Activated naive CD4-positive, alpha-beta T cell treated with anti-CD3 and anti-CD28 coated beads, Interleukin-2, amount 10 ng/mL, durations not matched to agents 7 days and 5 days (primary cell): Measurements from ENCODE around the gene FCRL5.

ENCODE experiments used
- CTCF ChIA-PET: fragments of 350-600 bp; sonication (Branson Sonifier 250); formaldehyde crosslinking; loops from one replicate; lab custom pipeline; 2021; ENCODE audit warnings: antibody characterized with exemption; lab: Charles Lee
- DNase-seq: peaks from one replicate; pipeline ENCODE4 v3.0.0-alpha.2; 2020
- H3K27ac Mint-ChIP-seq: one replicate; pipeline ENCODE4 v1.8.0; 2021; ENCODE audit warnings: mild to moderate bottlenecking, moderate library complexity, mixed read lengths
- H3K27me3 Mint-ChIP-seq: one replicate; pipeline ENCODE4 v1.8.0; 2021; ENCODE audit warnings: mild to moderate bottlenecking, mixed read lengths
- H3K36me3 Mint-ChIP-seq: one replicate; pipeline ENCODE4 v1.8.0; 2021; ENCODE audit warnings: mixed read lengths
- H3K4me1 Mint-ChIP-seq: one replicate; pipeline ENCODE4 v1.8.0; 2021; ENCODE audit warnings: mixed read lengths
- H3K4me3 Mint-ChIP-seq: one replicate; pipeline ENCODE4 v1.8.0; 2021; ENCODE audit warnings: mild to moderate bottlenecking, moderate library complexity, mixed read lengths
- H3K9me3 Mint-ChIP-seq: one replicate; pipeline ENCODE4 v1.8.0; 2021; ENCODE audit warnings: mixed read lengths

FCRL5 gene

DNA sequence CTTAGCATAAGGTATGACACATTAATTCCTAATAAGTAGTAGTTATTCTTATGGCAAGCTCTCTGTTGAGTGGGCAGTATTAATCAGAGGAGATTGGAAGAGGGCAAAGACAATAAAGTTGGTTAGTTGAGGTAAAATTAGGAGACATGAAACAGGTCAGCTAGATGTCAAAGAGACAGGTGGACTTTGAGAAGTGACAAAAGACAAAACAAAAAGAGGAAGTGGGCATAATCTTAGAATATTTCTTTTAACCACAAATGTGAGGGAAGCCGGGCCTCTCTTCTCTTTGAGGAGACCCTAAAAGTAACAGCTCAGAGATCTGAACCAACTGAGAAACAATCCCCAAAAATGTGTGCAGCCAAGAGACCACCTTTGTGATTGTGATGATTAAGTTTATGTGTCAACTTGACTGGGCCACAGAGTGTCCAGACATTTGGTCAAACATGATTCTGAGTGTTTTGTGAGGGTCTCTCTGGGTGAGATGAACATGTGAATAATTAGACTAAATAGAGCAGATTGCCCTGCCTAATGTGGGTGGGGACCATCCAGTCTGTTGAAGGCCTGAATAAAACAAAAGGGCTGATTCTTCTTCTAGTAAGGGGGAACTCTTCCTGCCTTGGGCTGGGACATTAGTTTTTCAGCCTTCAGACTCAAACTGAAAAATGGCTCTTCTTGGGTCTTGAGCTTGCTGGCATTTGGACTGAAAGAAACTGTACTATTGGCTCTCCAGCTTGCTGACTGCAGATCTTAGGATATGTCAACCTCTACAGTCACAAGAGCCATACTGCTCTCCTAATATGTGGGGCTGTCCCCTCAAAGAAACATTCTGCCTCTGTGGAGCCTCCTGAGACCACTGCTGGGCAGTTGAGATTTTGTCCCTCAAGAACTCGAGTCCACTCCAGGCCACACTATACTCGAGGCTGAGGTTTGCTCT, 40.0 kb downstream of the FCRL5 start:
- Mint-ChIP-seq H3K9me3 (no peaks in the 10 kb centered on the region), H3K27me3 (peaks cover 6% of the 10 kb centered on the region), H3K27ac (no peak overlapping the region), H3K36me3 (no peaks in the 10 kb centered on the region), H3K4me3 (no peak overlapping the region), H3K4me1 (peaks cover 3% of the 10 kb centered on the region)
- CTCF ChIA-PET, result interaction anchor here (0.6 to 1.3 kb wide), 2 partner anchors 48 to 133 kb away, joined by 3 to 4 read pairs; no protein-coding TSS in a partner anchor
- no peak for DNase-seq

DNA sequence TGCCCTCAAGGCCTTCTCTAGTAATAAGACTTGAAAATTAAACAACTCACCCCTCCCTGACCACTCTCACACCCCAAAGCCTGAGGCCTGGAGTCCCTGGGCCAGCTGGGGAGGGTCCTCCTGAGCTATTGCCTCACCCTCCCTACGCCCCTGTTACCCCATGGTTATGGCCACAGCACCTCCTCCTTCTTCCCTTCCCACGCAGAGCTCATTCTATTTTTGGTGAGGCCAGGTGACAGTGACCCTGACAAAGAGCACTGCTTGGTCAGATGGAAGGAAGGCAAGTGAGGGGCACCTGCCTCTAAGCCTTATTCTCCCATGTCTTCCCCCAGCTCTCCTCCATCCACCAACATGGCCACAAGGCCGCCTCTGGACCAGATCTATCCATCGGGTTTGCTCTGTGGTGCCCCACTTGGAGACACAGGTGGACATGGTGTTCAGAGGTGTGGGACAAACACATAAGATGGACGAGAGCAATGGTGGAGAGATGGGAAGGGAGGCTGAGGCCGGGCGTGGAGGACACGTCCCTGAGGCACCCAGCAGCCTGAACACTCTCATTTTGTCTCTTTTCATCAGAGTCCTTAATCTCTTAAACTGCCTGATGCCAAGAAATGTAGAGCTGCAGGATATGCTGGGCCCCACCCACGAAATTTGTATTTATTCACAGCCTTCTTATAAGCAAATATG, 42.6 kb downstream of the FCRL5 start:
- Mint-ChIP-seq H3K4me3 (no peak overlapping the region), H3K4me1 (peaks cover 3% of the 10 kb centered on the region), H3K36me3 (no peaks in the 10 kb centered on the region), H3K9me3 (no peaks in the 10 kb centered on the region), H3K27me3 (peaks cover 13% of the 10 kb centered on the region), H3K27ac (no peak overlapping the region)
- DNase-seq, result no peak
- CTCF ChIA-PET, result interaction anchor here (0.7 to 1.6 kb wide), 3 partner anchors 9 to 322 kb away, joined by 3 to 5 read pairs (median 3); no protein-coding TSS in a partner anchor

GRCh38 chr1:157505481-157506272, 46.6 kb downstream of the FCRL5 start:
- peaks cover 15% of the 10 kb centered on the region for H3K27me3 Mint-ChIP-seq
- no peaks in the 10 kb centered on the region for H3K36me3 Mint-ChIP-seq
- CTCF ChIA-PET, result interaction anchor here (0.6 to 1.8 kb wide), 8 partner anchors 10 to 299 kb away, joined by 3 to 11 read pairs (median 4); no protein-coding TSS in a partner anchor
- H3K27ac Mint-ChIP-seq, result no peak overlapping the region
- H3K4me3 Mint-ChIP-seq, result no peak overlapping the region
- H3K4me1 Mint-ChIP-seq, result no peaks in the 10 kb centered on the region
- no peaks in the 10 kb centered on the region for H3K9me3 Mint-ChIP-seq
- peak; percentile 47 for DNase-seq

DNA sequence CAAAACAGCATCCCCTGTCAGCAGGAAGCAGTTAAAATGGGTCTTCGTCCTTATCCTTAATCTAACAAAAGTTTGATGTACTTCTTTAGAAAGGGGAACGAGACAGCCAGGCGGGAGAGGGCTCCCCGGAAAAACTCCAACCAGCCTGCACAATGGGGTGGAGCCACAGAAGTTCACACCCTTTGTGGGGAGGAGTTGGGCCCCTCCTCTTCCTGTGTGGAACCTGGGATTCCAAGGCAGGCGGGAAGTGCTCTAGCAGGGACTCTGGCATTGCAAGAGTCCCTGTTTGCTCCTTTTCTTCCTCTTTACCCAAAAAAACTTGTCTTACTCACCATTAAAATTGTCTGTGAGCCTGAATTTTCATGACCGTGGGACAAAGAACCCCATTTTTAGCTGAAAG, 47.7 kb downstream of the FCRL5 start:
- Mint-ChIP-seq H3K27ac (no peak overlapping the region), H3K4me3 (no peak overlapping the region), H3K4me1 (no peaks in the 10 kb centered on the region), H3K36me3 (no peaks in the 10 kb centered on the region), H3K27me3 (peaks cover 13% of the 10 kb centered on the region), H3K9me3 (no peaks in the 10 kb centered on the region)
- DNase-seq, result no peak
- CTCF ChIA-PET, result interaction anchor here (0.7 to 1.8 kb wide), 3 partner anchors 9 to 349 kb away, joined by 3 to 11 read pairs (median 4); no protein-coding TSS in a partner anchor

GRCh38 chr1:157499521-157499920, 52.8 kb downstream of the FCRL5 start:
- H3K27me3 Mint-ChIP-seq, result peaks cover 15% of the 10 kb centered on the region

GRCh38 chr1:157498736-157499090, 53.6 kb downstream of the FCRL5 start:
- DNase-seq, result no peak
- H3K36me3 Mint-ChIP-seq, result no peaks in the 10 kb centered on the region
- H3K4me3 Mint-ChIP-seq, result no peak overlapping the region
- H3K9me3 Mint-ChIP-seq, result no peaks in the 10 kb centered on the region
- no peak overlapping the region for H3K27ac Mint-ChIP-seq
- CTCF ChIA-PET, result interaction anchor here (1.7 kb wide), 1 partner anchor 302 kb away, joined by 4 read pairs; no protein-coding TSS in a partner anchor
- no peaks in the 10 kb centered on the region for H3K4me1 Mint-ChIP-seq
- peaks cover 22% of the 10 kb centered on the region for H3K27me3 Mint-ChIP-seq

More at GRCh38 chr1:157499521-157499920, 52.8 kb downstream of the FCRL5 start:
- Mint-ChIP-seq H3K9me3 (no peaks in the 10 kb centered on the region), H3K36me3 (no peaks in the 10 kb centered on the region), H3K4me1 (no peaks in the 10 kb centered on the region), H3K27ac (no peak overlapping the region), H3K4me3 (no peak overlapping the region)
- CTCF ChIA-PET, result interaction anchor here (1.7 kb wide), 1 partner anchor 303 kb away, joined by 4 read pairs; no protein-coding TSS in a partner anchor
- no peak for DNase-seq

DNA sequence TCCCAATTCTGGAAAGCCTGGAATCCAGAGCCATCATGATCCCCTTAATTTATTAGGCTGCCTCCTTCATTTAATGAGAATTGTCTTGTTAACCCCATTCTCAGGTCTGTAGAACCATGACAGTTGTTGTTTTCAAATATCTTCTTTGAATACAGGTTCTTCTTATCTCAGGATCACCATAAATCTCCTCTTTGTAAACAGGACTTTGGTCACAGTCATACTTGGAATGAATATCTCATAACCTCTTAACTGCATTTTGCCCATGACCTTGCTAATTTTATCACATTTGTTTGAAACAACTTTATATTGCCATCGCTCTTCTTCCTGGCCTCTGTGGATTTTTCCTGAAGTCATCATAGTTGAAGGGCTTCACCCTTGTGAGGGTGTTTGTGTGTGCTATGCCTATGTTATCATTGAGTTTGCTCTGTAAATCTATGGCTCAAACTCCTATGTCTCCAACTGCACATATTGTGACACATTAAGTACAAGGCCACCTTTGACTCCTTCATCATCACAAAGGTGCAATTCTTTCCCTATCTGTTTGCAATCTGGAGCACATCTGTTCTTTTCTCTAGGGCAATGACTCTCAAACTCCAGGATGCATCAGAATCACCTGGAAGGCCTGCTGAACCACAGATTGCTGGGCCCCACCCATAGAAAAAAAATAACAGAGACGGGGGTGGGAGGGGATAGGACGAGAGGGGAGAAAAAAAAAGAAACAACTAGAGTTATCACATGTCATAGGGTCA, 54.2 kb downstream of the FCRL5 start:
- H3K27me3 Mint-ChIP-seq, result peaks cover 24% of the 10 kb centered on the region
- CTCF ChIA-PET, result no interaction called here
- no peak overlapping the region for H3K27ac Mint-ChIP-seq
- H3K4me3 Mint-ChIP-seq, result no peak overlapping the region
- DNase-seq, result no peak
- no peaks in the 10 kb centered on the region for H3K36me3 Mint-ChIP-seq
- no peaks in the 10 kb centered on the region for H3K4me1 Mint-ChIP-seq
- no peaks in the 10 kb centered on the region for H3K9me3 Mint-ChIP-seq

GRCh38 chr1:157497284-157497683, 55.0 kb downstream of the FCRL5 start:
- no peak for DNase-seq
- CTCF ChIA-PET, result interaction anchor here (2.1 to 3.0 kb wide), 2 partner anchors 12 to 126 kb away, joined by 5 to 14 read pairs; no protein-coding TSS in a partner anchor
- H3K4me3 Mint-ChIP-seq, result no peak overlapping the region
- H3K4me1 Mint-ChIP-seq, result no peaks in the 10 kb centered on the region
- no peaks in the 10 kb centered on the region for H3K9me3 Mint-ChIP-seq
- peaks cover 24% of the 10 kb centered on the region for H3K27me3 Mint-ChIP-seq
- no peak overlapping the region for H3K27ac Mint-ChIP-seq
- H3K36me3 Mint-ChIP-seq, result no peaks in the 10 kb centered on the region

DNA sequence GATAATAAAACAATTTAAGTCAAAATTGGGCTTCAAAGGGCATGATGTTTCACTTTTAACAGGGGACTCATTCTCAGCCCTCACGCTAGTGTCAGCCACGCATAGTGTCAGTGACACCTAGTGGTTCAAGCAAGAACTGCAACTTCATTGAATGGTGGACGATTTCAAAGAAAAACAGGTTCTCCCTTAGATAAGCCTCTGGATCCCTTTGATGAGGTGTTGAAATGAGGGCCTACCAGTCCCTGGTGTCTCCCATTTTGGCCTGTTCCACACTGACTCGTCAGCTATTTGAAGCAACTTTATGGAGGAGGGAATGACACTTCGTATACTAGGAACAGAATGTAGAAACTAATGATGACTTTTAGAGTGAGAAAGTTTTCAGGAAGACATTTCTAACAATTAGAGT, 56.2 kb downstream of the FCRL5 start:
- H3K9me3 Mint-ChIP-seq, result no peaks in the 10 kb centered on the region
- CTCF ChIA-PET, result interaction anchor here (1.3 to 3.0 kb wide), 7 partner anchors 9 to 340 kb away, joined by 3 to 14 read pairs (median 6); no protein-coding TSS in a partner anchor
- no peak overlapping the region for H3K4me3 Mint-ChIP-seq
- no peaks in the 10 kb centered on the region for H3K4me1 Mint-ChIP-seq
- peak; percentile 49 for DNase-seq
- no peaks in the 10 kb centered on the region for H3K36me3 Mint-ChIP-seq
- H3K27me3 Mint-ChIP-seq, result peaks cover 29% of the 10 kb centered on the region
- no peak overlapping the region for H3K27ac Mint-ChIP-seq

- no peaks in the 10 kb centered on the region for H3K4me1 Mint-ChIP-seq
- H3K4me3 Mint-ChIP-seq, result no peak overlapping the region
- DNase-seq, result no peak
- no peaks in the 10 kb centered on the region for H3K36me3 Mint-ChIP-seq
- H3K27me3 Mint-ChIP-seq, result peaks cover 35% of the 10 kb centered on the region
- H3K9me3 Mint-ChIP-seq, result no peaks in the 10 kb centered on the region
- no peak overlapping the region for H3K27ac Mint-ChIP-seq
- CTCF ChIA-PET, result interaction anchor here (0.9 to 3.0 kb wide), 15 partner anchors 10 to 339 kb away, joined by 3 to 14 read pairs (median 5); no protein-coding TSS in a partner anchor
These were observed 57.0 kb downstream of the FCRL5 start for GRCh38 chr1:157495285-157495684.

- H3K27ac Mint-ChIP-seq, result no peak overlapping the region
- no peaks in the 10 kb centered on the region for H3K36me3 Mint-ChIP-seq
- peaks cover 31% of the 10 kb centered on the region for H3K27me3 Mint-ChIP-seq
- no peak for DNase-seq
- H3K4me3 Mint-ChIP-seq, result no peak overlapping the region
- no peaks in the 10 kb centered on the region for H3K4me1 Mint-ChIP-seq
- H3K9me3 Mint-ChIP-seq, result no peaks in the 10 kb centered on the region
- CTCF ChIA-PET, result interaction anchor here (1.2 to 3.0 kb wide), 5 partner anchors 12 to 323 kb away, joined by 3 to 14 read pairs (median 9); no protein-coding TSS in a partner anchor
These were observed 58.2 kb downstream of the FCRL5 start for GRCh38 chr1:157494093-157494492.

DNA sequence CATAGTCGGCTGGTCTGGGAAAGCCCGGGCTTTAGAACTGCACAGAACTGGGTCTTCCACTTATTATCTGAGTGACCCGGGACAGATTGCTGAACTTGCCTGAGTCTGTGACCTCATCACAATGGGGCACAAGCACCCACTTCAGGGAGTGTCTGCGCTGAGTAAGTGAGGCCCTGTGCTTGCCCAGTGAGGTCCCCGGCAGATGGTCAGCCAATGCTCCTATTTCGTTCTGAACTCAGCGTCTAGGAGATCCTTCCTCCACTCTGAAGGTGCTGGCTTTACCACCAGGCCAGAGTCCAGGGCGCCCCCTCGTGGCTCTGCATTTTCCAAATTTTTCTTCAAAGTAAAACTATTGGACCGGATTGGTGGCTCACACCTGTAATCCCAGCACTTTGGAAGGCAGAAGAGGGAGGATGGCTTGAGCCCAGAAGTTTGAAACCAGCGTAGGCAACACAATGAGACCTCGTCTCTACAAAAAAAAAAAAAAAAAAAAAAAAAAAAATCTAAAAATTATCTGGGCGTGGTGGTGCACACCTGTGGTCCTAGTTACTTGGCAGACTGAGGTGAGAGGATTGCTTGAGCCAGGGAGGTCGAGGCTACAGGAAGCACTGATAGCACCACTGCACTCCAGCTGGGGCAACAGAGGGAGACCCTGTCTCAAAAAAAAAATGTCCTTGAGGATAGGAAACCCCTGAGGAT, 61.7 kb downstream of the FCRL5 start:
- Mint-ChIP-seq H3K9me3 (no peaks in the 10 kb centered on the region), H3K4me1 (no peaks in the 10 kb centered on the region), H3K36me3 (no peaks in the 10 kb centered on the region), H3K27me3 (peaks cover 25% of the 10 kb centered on the region), H3K4me3 (no peak overlapping the region), H3K27ac (no peak overlapping the region)
- peak; percentile 76 for DNase-seq
- CTCF ChIA-PET, result no interaction called here
